ENCODE data around the gene CREG1.

- TF ChIP-seq POLR2A (IDR thresholded peaks at IDR 0.05): no peak
- TF ChIP-seq CTCF (IDR thresholded peaks at IDR 0.05): no peak
Observed at GRCh38 chr1:167582722-167583121, 29.2 kb upstream of the CREG1 start.

Data from body of pancreas (tissue), 4 donors.